Astrocyte (in vitro differentiated cells and primary cell): ENCODE results near the gene PLEKHA7.

ENCODE experiments used
- EZH2 ChIP-seq: IDR thresholded peaks from 2 replicates; pipeline ENCODE4 v1.6.1; 2012; ENCODE audit warnings: mild to moderate bottlenecking, low read length, inconsistent platforms; ENCODE audit not compliant: insufficient read depth
- TF ChIP-seq, protein P1 (sequence below): IDR thresholded peaks from 2 replicates; pipeline ENCODE4 v1.5.1; 2011; ENCODE audit warnings: low read depth, mild to moderate bottlenecking, inconsistent platforms, low read length, moderate library complexity; ENCODE audit not compliant: insufficient read depth

GRCh38 chr11:16891964-16892363 is 122.2 kb downstream of the PLEKHA7 start:
- TF ChIP-seq, protein P1, sequence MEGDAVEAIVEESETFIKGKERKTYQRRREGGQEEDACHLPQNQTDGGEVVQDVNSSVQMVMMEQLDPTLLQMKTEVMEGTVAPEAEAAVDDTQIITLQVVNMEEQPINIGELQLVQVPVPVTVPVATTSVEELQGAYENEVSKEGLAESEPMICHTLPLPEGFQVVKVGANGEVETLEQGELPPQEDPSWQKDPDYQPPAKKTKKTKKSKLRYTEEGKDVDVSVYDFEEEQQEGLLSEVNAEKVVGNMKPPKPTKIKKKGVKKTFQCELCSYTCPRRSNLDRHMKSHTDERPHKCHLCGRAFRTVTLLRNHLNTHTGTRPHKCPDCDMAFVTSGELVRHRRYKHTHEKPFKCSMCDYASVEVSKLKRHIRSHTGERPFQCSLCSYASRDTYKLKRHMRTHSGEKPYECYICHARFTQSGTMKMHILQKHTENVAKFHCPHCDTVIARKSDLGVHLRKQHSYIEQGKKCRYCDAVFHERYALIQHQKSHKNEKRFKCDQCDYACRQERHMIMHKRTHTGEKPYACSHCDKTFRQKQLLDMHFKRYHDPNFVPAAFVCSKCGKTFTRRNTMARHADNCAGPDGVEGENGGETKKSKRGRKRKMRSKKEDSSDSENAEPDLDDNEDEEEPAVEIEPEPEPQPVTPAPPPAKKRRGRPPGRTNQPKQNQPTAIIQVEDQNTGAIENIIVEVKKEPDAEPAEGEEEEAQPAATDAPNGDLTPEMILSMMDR = no peak
- TF ChIP-seq EZH2 = no peak
